H1 (cell line): ENCODE measurements around the gene NTRK1. TPM values are rescaled to one million over a fixed set of nuclear protein-coding genes. Genes with fewer than 3 reads are reported as not detected.

Experiments
- ATF2 ChIP-seq: IDR thresholded peaks from 2 replicates; pipeline ENCODE4 v1.6.1; 2012; ENCODE audit warnings: low read length, inconsistent platforms
- CREB1 ChIP-seq: IDR thresholded peaks from 2 replicates; pipeline ENCODE4 v1.6.1; 2012; ENCODE audit warnings: inconsistent platforms
- JUN ChIP-seq: IDR thresholded peaks from 2 replicates; pipeline ENCODE4 v1.6.1; 2011; ENCODE audit warnings: low read depth, mild to moderate bottlenecking, improper control_type of control experiment, low read length
- POLR2A ChIP-seq, 2 experiments: IDR thresholded peaks; 1 replicate in 1 of 2; 2 replicates in 1 of 2; pipeline ENCODE4 v1.6.1; 2011; ENCODE audit warnings: low read depth in 2 of 2, low read length in 2 of 2, mild to moderate bottlenecking in 2 of 2; ENCODE audit errors: control extremely low read depth in 1 of 2
- POU5F1 ChIP-seq: IDR thresholded peaks from 2 replicates; pipeline ENCODE4 v1.6.1; 2011; ENCODE audit warnings: low read depth, mild to moderate bottlenecking, low read length, moderate library complexity
- SP1 ChIP-seq: IDR thresholded peaks from 2 replicates; pipeline ENCODE4 v1.6.1; 2011; ENCODE audit warnings: low read depth, low read length
- polyA plus RNA-seq, 7 experiments: library from polyadenylated mRNA; depleted of rRNA in 3 of 7; stranded (reverse) in 5 of 7; unstranded in 2 of 7; fragments of >200 nt in 5 of 7; fragments of 200-250 nt in 2 of 7; gene quantifications; 1 replicate in 5 of 7; 2 replicates in 1 of 7; 4 replicates in 1 of 7; pipeline versions ENCODE4 v1.2.1 to v1.2.3, GENCODE V29; 2011 to 2013; ENCODE audit warnings: missing spikeins in 2 of 7, mixed read lengths in 2 of 7
- total RNA-seq: library from RNA; stranded (reverse); fragmentation: NEBNext Ultra II Directional; extraction: Animal tissue kit (Norgen Biotek cat#: 25700); gene quantifications from 2 replicates; pipeline ENCODE4 v1.2.1, GENCODE V29; 2021
- TF ChIP-seq, protein P1 (sequence below): fragments of 300-600 bp; sonication (generic); IDR thresholded peaks from 2 replicates; pipeline ENCODE4 v1.7.1; 2012; ENCODE audit warnings: low read length, moderate library complexity, mild to moderate bottlenecking, inconsistent platforms; ENCODE audit not compliant: insufficient replicate concordance

The NTRK1 gene
- total and polyA plus RNA-seq, 2 of the 8 experiments (the other 6 are each of a cell fraction or from before 2014, with no cell fraction given), result 0.12 to 0.24 TPM

DNA sequence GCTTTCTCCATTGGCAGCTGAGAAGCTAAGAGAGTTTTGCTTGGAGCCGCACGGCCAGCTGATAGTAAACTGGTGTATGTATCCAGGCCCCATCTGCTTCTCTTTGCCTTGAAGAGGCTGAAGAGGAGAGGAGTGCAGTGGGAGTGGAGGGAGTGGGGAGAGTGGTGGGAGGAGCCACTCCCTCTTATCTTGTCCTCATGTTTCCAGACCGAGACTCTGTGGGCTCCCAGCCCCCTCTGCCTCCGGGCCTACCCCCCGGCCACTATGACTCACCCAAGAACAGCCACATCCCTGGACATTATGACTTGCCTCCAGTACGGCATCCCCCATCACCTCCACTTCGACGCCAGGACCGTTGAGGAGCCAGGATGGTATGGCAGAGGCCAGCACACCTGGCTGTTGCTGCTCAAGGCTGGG is 53.8 kb downstream of the NTRK1 start (continued):
- TF ChIP-seq, protein P1, sequence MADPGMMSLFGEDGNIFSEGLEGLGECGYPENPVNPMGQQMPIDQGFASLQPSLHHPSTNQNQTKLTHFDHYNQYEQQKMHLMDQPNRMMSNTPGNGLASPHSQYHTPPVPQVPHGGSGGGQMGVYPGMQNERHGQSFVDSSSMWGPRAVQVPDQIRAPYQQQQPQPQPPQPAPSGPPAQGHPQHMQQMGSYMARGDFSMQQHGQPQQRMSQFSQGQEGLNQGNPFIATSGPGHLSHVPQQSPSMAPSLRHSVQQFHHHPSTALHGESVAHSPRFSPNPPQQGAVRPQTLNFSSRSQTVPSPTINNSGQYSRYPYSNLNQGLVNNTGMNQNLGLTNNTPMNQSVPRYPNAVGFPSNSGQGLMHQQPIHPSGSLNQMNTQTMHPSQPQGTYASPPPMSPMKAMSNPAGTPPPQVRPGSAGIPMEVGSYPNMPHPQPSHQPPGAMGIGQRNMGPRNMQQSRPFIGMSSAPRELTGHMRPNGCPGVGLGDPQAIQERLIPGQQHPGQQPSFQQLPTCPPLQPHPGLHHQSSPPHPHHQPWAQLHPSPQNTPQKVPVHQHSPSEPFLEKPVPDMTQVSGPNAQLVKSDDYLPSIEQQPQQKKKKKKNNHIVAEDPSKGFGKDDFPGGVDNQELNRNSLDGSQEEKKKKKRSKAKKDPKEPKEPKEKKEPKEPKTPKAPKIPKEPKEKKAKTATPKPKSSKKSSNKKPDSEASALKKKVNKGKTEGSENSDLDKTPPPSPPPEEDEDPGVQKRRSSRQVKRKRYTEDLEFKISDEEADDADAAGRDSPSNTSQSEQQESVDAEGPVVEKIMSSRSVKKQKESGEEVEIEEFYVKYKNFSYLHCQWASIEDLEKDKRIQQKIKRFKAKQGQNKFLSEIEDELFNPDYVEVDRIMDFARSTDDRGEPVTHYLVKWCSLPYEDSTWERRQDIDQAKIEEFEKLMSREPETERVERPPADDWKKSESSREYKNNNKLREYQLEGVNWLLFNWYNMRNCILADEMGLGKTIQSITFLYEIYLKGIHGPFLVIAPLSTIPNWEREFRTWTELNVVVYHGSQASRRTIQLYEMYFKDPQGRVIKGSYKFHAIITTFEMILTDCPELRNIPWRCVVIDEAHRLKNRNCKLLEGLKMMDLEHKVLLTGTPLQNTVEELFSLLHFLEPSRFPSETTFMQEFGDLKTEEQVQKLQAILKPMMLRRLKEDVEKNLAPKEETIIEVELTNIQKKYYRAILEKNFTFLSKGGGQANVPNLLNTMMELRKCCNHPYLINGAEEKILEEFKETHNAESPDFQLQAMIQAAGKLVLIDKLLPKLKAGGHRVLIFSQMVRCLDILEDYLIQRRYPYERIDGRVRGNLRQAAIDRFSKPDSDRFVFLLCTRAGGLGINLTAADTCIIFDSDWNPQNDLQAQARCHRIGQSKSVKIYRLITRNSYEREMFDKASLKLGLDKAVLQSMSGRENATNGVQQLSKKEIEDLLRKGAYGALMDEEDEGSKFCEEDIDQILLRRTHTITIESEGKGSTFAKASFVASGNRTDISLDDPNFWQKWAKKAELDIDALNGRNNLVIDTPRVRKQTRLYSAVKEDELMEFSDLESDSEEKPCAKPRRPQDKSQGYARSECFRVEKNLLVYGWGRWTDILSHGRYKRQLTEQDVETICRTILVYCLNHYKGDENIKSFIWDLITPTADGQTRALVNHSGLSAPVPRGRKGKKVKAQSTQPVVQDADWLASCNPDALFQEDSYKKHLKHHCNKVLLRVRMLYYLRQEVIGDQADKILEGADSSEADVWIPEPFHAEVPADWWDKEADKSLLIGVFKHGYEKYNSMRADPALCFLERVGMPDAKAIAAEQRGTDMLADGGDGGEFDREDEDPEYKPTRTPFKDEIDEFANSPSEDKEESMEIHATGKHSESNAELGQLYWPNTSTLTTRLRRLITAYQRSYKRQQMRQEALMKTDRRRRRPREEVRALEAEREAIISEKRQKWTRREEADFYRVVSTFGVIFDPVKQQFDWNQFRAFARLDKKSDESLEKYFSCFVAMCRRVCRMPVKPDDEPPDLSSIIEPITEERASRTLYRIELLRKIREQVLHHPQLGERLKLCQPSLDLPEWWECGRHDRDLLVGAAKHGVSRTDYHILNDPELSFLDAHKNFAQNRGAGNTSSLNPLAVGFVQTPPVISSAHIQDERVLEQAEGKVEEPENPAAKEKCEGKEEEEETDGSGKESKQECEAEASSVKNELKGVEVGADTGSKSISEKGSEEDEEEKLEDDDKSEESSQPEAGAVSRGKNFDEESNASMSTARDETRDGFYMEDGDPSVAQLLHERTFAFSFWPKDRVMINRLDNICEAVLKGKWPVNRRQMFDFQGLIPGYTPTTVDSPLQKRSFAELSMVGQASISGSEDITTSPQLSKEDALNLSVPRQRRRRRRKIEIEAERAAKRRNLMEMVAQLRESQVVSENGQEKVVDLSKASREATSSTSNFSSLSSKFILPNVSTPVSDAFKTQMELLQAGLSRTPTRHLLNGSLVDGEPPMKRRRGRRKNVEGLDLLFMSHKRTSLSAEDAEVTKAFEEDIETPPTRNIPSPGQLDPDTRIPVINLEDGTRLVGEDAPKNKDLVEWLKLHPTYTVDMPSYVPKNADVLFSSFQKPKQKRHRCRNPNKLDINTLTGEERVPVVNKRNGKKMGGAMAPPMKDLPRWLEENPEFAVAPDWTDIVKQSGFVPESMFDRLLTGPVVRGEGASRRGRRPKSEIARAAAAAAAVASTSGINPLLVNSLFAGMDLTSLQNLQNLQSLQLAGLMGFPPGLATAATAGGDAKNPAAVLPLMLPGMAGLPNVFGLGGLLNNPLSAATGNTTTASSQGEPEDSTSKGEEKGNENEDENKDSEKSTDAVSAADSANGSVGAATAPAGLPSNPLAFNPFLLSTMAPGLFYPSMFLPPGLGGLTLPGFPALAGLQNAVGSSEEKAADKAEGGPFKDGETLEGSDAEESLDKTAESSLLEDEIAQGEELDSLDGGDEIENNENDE, result no peak
- no peak for TF ChIP-seq ATF2
- no peak for TF ChIP-seq JUN
- no peak for TF ChIP-seq POU5F1
- no peak for TF ChIP-seq POLR2A (IDR thresholded peaks at IDR 0.05; ENCODE audit: control extremely low read depth in 1 of 2, low read depth in 2 of 2, low read length in 2 of 2)
- TF ChIP-seq SP1, result no peak
- no peak for TF ChIP-seq CREB1
